ENCODE results near the gene SLIT3. TPM values are rescaled to one million over a fixed set of nuclear protein-coding genes. Genes with fewer than 3 reads are reported as not detected.

The SLIT3 gene
- total RNA-seq, 2 experiments from 2014 or later: not detected

GRCh38 chr5:168613996-168614395 lies 686.9 kb downstream of the SLIT3 start:
- Mint-ChIP-seq H3K36me3 (ENCODE audit: low read depth) (no peaks in the 10 kb centered on the region), H3K4me1 (ENCODE audit: low read depth) (peaks cover 10% of the 10 kb centered on the region), H3K4me3 (no peak overlapping the region), H3K27ac (no peak overlapping the region), H3K9me3 (peaks cover 6% of the 10 kb centered on the region), H3K27me3 (no peaks in the 10 kb centered on the region)
- no peaks in the 10 kb centered on the region for H3K27me3 ChIP-seq (ENCODE audit: control insufficient read depth in 1 of 2, insufficient read depth in 2 of 2, low read length in 2 of 2)
- ATAC-seq (ENCODE audit: poor library complexity) (no peak), DNase-seq (no peak)
- no peak overlapping the region for H3K27ac ChIP-seq (ENCODE audit: low read depth in 1 of 2, low read length in 2 of 2)
- peaks cover 6% of the 10 kb centered on the region for H3K4me1 ChIP-seq (ENCODE audit: insufficient read depth, low read length)
- no peak overlapping the region for H3K4me3 ChIP-seq (ENCODE audit: low read length)
- H3K9me3 ChIP-seq (ENCODE audit: control insufficient read depth in 1 of 2, insufficient read depth in 1 of 2, low read length in 2 of 2): peaks cover 0 to 6% of the 10 kb centered on the region in 2 experiments
- no peaks in the 10 kb centered on the region for H3K36me3 ChIP-seq (ENCODE audit: insufficient read depth, low read length)
- CTCF ChIA-PET: no interaction called here
- POLR2A ChIA-PET: interaction anchor here (1.0 kb wide), 1 partner anchor 12 kb away, joined by 4 read pairs; no protein-coding TSS in a partner anchor
- TF ChIP-seq, protein P1, sequence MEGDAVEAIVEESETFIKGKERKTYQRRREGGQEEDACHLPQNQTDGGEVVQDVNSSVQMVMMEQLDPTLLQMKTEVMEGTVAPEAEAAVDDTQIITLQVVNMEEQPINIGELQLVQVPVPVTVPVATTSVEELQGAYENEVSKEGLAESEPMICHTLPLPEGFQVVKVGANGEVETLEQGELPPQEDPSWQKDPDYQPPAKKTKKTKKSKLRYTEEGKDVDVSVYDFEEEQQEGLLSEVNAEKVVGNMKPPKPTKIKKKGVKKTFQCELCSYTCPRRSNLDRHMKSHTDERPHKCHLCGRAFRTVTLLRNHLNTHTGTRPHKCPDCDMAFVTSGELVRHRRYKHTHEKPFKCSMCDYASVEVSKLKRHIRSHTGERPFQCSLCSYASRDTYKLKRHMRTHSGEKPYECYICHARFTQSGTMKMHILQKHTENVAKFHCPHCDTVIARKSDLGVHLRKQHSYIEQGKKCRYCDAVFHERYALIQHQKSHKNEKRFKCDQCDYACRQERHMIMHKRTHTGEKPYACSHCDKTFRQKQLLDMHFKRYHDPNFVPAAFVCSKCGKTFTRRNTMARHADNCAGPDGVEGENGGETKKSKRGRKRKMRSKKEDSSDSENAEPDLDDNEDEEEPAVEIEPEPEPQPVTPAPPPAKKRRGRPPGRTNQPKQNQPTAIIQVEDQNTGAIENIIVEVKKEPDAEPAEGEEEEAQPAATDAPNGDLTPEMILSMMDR (IDR thresholded peaks at IDR 0.05): no peak
- intact Hi-C loops (cut with DNase I, micrococcal nuclease): no loop called here

- no peak overlapping the region for H3K4me3 ChIP-seq (ENCODE audit: low read length)
- Mint-ChIP-seq H3K27ac (peak overlapping the region; percentile 80), H3K9me3 (peaks cover 6% of the 10 kb centered on the region), H3K4me1 (ENCODE audit: low read depth) (peaks cover 10% of the 10 kb centered on the region), H3K4me3 (no peak overlapping the region), H3K36me3 (ENCODE audit: low read depth) (no peaks in the 10 kb centered on the region), H3K27me3 (no peaks in the 10 kb centered on the region)
- intact Hi-C loops (cut with DNase I, micrococcal nuclease): no loop called here
- ATAC-seq (ENCODE audit: poor library complexity) (no peak), DNase-seq (no peak)
- no peaks in the 10 kb centered on the region for H3K36me3 ChIP-seq (ENCODE audit: insufficient read depth, low read length)
- H3K9me3 ChIP-seq (ENCODE audit: control insufficient read depth in 1 of 2, insufficient read depth in 1 of 2, low read length in 2 of 2): peaks cover 0 to 6% of the 10 kb centered on the region in 2 experiments
- no peak overlapping the region for H3K27ac ChIP-seq (ENCODE audit: low read depth in 1 of 2, low read length in 2 of 2)
- no peaks in the 10 kb centered on the region for H3K27me3 ChIP-seq (ENCODE audit: control insufficient read depth in 1 of 2, insufficient read depth in 2 of 2, low read length in 2 of 2)
- ChIA-PET CTCF (interaction anchor here (0.9 kb wide), 1 partner anchor 22 kb away, joined by 3 read pairs; no protein-coding TSS in a partner anchor), POLR2A (interaction anchor here (1.0 to 1.2 kb wide), 2 partner anchors 13 to 33 kb away, joined by 4 to 13 read pairs; partner anchors contain the start of gene PANK3)
- TF ChIP-seq, protein P1 (IDR thresholded peaks at IDR 0.05): no peak
- peaks cover 6% of the 10 kb centered on the region for H3K4me1 ChIP-seq (ENCODE audit: insufficient read depth, low read length)
Measured at GRCh38 chr5:168613396-168613795, 687.5 kb downstream of the SLIT3 start.

DNA sequence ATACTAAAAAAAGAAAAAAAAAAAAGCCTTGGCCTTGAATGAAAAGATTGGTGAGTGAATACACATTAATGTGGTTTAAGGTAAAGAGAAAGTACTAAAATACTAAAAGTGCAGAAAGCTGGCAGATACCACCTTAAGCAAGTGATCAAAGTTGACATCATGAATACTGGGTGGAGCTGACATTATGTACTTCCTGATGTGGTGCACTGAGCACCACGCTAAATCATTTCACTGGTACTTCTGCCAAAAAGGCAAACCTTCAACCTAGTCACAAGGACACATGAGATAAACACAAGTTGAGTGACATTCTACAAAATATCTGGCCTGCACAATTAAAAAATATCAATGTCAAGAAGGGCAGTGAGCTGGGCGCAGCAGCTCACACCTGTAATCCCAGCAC lies 687.9 kb downstream of the SLIT3 start:
- POLR2A ChIA-PET: interaction anchor here (1.0 to 1.2 kb wide), 2 partner anchors 13 to 33 kb away, joined by 4 to 13 read pairs; partner anchors contain the start of gene PANK3
- Mint-ChIP-seq H3K9me3 (peaks cover 6% of the 10 kb centered on the region), H3K27me3 (no peaks in the 10 kb centered on the region), H3K4me3 (peak overlapping the region; percentile 12), H3K36me3 (ENCODE audit: low read depth) (no peaks in the 10 kb centered on the region), H3K4me1 (ENCODE audit: low read depth) (peaks cover 10% of the 10 kb centered on the region), H3K27ac (peak overlapping the region; percentile 80)
- H3K27me3 ChIP-seq (ENCODE audit: control insufficient read depth in 1 of 2, insufficient read depth in 2 of 2, low read length in 2 of 2): no peaks in the 10 kb centered on the region
- TF ChIP-seq, protein P1 (IDR thresholded peaks at IDR 0.05): no peak
- no peak overlapping the region for H3K4me3 ChIP-seq (ENCODE audit: low read length)
- DNase-seq (peak in 4 of 14 experiments; percentile 17 to 71 (median 66)), ATAC-seq (ENCODE audit: poor library complexity) (peak; percentile 99)
- intact Hi-C loops (cut with DNase I, micrococcal nuclease): no loop called here
- H3K27ac ChIP-seq (ENCODE audit: low read depth in 1 of 2, low read length in 2 of 2): no peak overlapping the region
- peaks cover 6% of the 10 kb centered on the region for H3K4me1 ChIP-seq (ENCODE audit: insufficient read depth, low read length)
- H3K9me3 ChIP-seq (ENCODE audit: control insufficient read depth in 1 of 2, insufficient read depth in 1 of 2, low read length in 2 of 2): peaks cover 0 to 6% of the 10 kb centered on the region in 2 experiments
- H3K36me3 ChIP-seq (ENCODE audit: insufficient read depth, low read length): no peaks in the 10 kb centered on the region
- CTCF ChIA-PET: interaction anchor here (0.9 kb wide), 1 partner anchor 22 kb away, joined by 3 read pairs; no protein-coding TSS in a partner anchor
